Endothelial cell of umbilical vein (primary cell): ENCODE measurements around the gene PTPRT. TPM values are rescaled to one million over a fixed set of nuclear protein-coding genes. Genes with fewer than 3 reads are reported as not detected.

Experiments used
- BruUV-seq: library from RNA; stranded (reverse); fragments of 400-500 nt; replicated peaks from 2 replicates; lab custom pipeline; 2021; lab: Mats Ljungman, UMichigan
- CTCF ChIA-PET: fragments of 300-600, 350-600 bp; sonication (Branson Sonifier 250); formaldehyde crosslinking; loops from one replicate; lab custom pipeline; 2021; ENCODE audit warnings: antibody characterized with exemption, inconsistent platforms; lab: Charles Lee
- POLR2A ChIA-PET: fragments of 300-600, 350-600 bp; sonication (Branson Sonifier 250); formaldehyde crosslinking; loops from one replicate; lab custom pipeline; 2021; ENCODE audit warnings: antibody characterized with exemption, inconsistent platforms; lab: Charles Lee
- DNase-seq: peaks from one replicate; pipeline ENCODE4 v3.0.0-alpha.2; 2011; ENCODE audit warnings: low read depth, low spot score
- FAIRE-seq: peaks from 2 replicates; lab custom pipeline; 2011; peaks lifted over from hg19 to GRCh38; lab: Jason Lieb, UNC
- H2AFZ ChIP-seq: 2 replicates; pipeline ENCODE4 v1.6.0; 2012; ENCODE audit warnings: low read depth, low read length, control low read depth, inconsistent platforms
- H3K27ac ChIP-seq: 2 replicates; pipeline ENCODE4 v1.5.1; 2011; ENCODE audit warnings: low read depth, mild to moderate bottlenecking, control low read depth, low read length, moderate library complexity; ENCODE audit not compliant: insufficient read depth
- H3K27me3 ChIP-seq, 2 experiments: 2 replicates each; pipeline versions ENCODE4 v1.6.0 to v1.6.1; 2011; ENCODE audit warnings: low read length in 2 of 2, mixed read lengths in 1 of 2; ENCODE audit not compliant: control insufficient read depth in 2 of 2, insufficient read depth in 2 of 2
- H3K36me3 ChIP-seq, 2 experiments: 2 replicates in 1 of 2; 3 replicates in 1 of 2; pipeline ENCODE4 v1.5.1; 2011; ENCODE audit warnings: low read length in 2 of 2, mild to moderate bottlenecking in 1 of 2, moderate library complexity in 1 of 2; ENCODE audit not compliant: control insufficient read depth in 2 of 2, insufficient read depth in 2 of 2; ENCODE audit errors: extremely low read depth in 1 of 2
- H3K4me1 ChIP-seq: 3 replicates; pipeline ENCODE4 v1.5.1; 2011; ENCODE audit warnings: mild to moderate bottlenecking, low read length; ENCODE audit not compliant: control insufficient read depth, insufficient read depth; ENCODE audit errors: extremely low read depth
- H3K4me2 ChIP-seq: 2 replicates; pipeline ENCODE4 v1.6.1; 2011; ENCODE audit warnings: low read length, control low read depth, mixed read lengths; ENCODE audit not compliant: insufficient read depth
- H3K4me3 ChIP-seq, 3 experiments: fragments of 200-600 bp in 1 of 3; sonication (generic), shearing (Covaris generic) in 1 of 3; replicated peaks in 1 of 3; 2 replicates each; pipeline ENCODE4 v1.5.1; 2011 to 2016; ENCODE audit warnings: control low read depth in 3 of 3, low read length in 3 of 3, mild to moderate bottlenecking in 2 of 3, inconsistent platforms in 1 of 3, low read depth in 1 of 3, moderate library complexity in 1 of 3; ENCODE audit not compliant: insufficient read depth in 1 of 3
- H3K79me2 ChIP-seq: 2 replicates; pipeline ENCODE4 v1.6.0; 2012; ENCODE audit warnings: low read length, inconsistent platforms; ENCODE audit not compliant: control insufficient read depth, insufficient read depth
- H3K9ac ChIP-seq: replicated peaks from 2 replicates; pipeline ENCODE3; 2011; ENCODE audit warnings: low read length, control low read depth; ENCODE audit not compliant: insufficient read depth; ENCODE audit errors: extremely low read depth
- H3K9me1 ChIP-seq: replicated peaks from 3 replicates; pipeline ENCODE4 v1.6.0; 2011; ENCODE audit warnings: mild to moderate bottlenecking, low read length; ENCODE audit not compliant: control insufficient read depth, insufficient read depth; ENCODE audit errors: extremely low read depth
- H3K9me3 ChIP-seq: replicated peaks from 2 replicates; pipeline ENCODE4 v1.5.1; 2012; ENCODE audit warnings: low read length, inconsistent platforms; ENCODE audit not compliant: control insufficient read depth, insufficient read depth
- H4K20me1 ChIP-seq: replicated peaks from 2 replicates; pipeline ENCODE3; 2011; ENCODE audit warnings: mild to moderate bottlenecking, low read length; ENCODE audit not compliant: control insufficient read depth, insufficient read depth; ENCODE audit errors: extremely low read depth
- CTCF ChIP-seq, 2 donors: IDR thresholded peaks; 1 replicate in 1 of 2; 2 replicates in 1 of 2; pipeline ENCODE4 v1.5.1; 2011; ENCODE audit warnings: low read length in 2 of 2, mild to moderate bottlenecking in 2 of 2, moderate library complexity in 2 of 2, control low read depth in 1 of 2, inconsistent platforms in 1 of 2, low read depth in 1 of 2; ENCODE audit not compliant: insufficient read depth in 1 of 2; ENCODE audit errors: extremely low read depth in 1 of 2
- EZH2 ChIP-seq: IDR thresholded peaks from 2 replicates; pipeline ENCODE4 v1.6.1; 2012; ENCODE audit warnings: borderline replicate concordance, low read depth, mild to moderate bottlenecking, moderate library complexity, low read length, inconsistent platforms; ENCODE audit not compliant: severe bottlenecking
- FOS ChIP-seq: IDR thresholded peaks from 2 replicates; pipeline ENCODE4 v1.6.1; 2011; ENCODE audit warnings: mild to moderate bottlenecking, low read length, moderate library complexity, borderline replicate concordance; ENCODE audit not compliant: insufficient read depth
- GATA2 ChIP-seq: IDR thresholded peaks from 2 replicates; pipeline ENCODE4 v1.7.0; 2011; ENCODE audit warnings: low read depth, mild to moderate bottlenecking, moderate library complexity, mixed read lengths, low read length; ENCODE audit not compliant: insufficient read length, insufficient read depth
- JUN ChIP-seq: IDR thresholded peaks from 2 replicates; pipeline ENCODE4 v1.6.1; 2011; ENCODE audit warnings: borderline replicate concordance, low read depth; ENCODE audit not compliant: insufficient read length, insufficient read depth
- MYC ChIP-seq: IDR thresholded peaks from one replicate; pipeline ENCODE4 v1.6.1; 2011; ENCODE audit warnings: mild to moderate bottlenecking, low read depth, low read length
- POLR2A ChIP-seq: IDR thresholded peaks from 2 replicates; pipeline ENCODE4 v1.6.1; 2012; ENCODE audit warnings: low read depth, mild to moderate bottlenecking, control low read depth, low read length
- POLR2AphosphoS5 ChIP-seq: IDR thresholded peaks from 2 replicates; pipeline ENCODE4 v1.6.1; 2012; ENCODE audit warnings: low read depth, mild to moderate bottlenecking, control low read depth, low read length, moderate library complexity; ENCODE audit not compliant: insufficient read depth
- dilution Hi-C: fragments of 300-500 bp; cut with MboI; formaldehyde crosslinking; loops from one replicate; pipeline ENCODE4 v1.15.0; 2019; ENCODE audit warnings: low sequenced_read_pairs; ENCODE audit not compliant: extremely low pct_ligation_motif_present
- intact Hi-C: fragments of 100-400 bp; cut with micrococcal nuclease; formaldehyde crosslinking; loops from one replicate; pipeline ENCODE4 v1.10.0; 2022
- polyA plus RNA-seq, 4 experiments: library from polyadenylated mRNA; depleted of rRNA in 3 of 4; stranded (reverse) in 3 of 4; unstranded in 1 of 4; fragments of >200 nt; gene quantifications; 2 replicates each; pipeline versions ENCODE4 v1.2.1 to v1.2.3, GENCODE V29; 2011 to 2012; ENCODE audit warnings: missing spikeins in 1 of 4
- total RNA-seq: library from RNA; stranded (reverse); gene quantifications from 2 replicates; pipeline ENCODE4 v1.2.3, GENCODE V29; 2021

Gene PTPRT
- total and polyA plus RNA-seq, 2 donors (not counting 3 experiments of a cell fraction or from before 2014, with no cell fraction given), result not detected

- no peaks in the 10 kb centered on the region for H4K20me1 ChIP-seq
- no peak overlapping the region for H3K27ac ChIP-seq
- intact Hi-C loops (no loop called here), dilution Hi-C loops (no loop called here)
- H3K9me3 ChIP-seq, result peaks cover 2% of the 10 kb centered on the region
- no peak for DNase-seq
- H3K4me2 ChIP-seq, result no peak overlapping the region
- no peak overlapping the region for H3K9ac ChIP-seq
- no peak for TF ChIP-seq EZH2
- no peak for TF ChIP-seq POLR2AphosphoS5
- no peak for TF ChIP-seq JUN
- TF ChIP-seq GATA2, result no peak
- TF ChIP-seq FOS, result no peak
- TF ChIP-seq POLR2A, result no peak
- TF ChIP-seq CTCF (IDR thresholded peaks at IDR 0.05; ENCODE audit: extremely low read depth in 1 of 2, insufficient read depth in 1 of 2, low read depth in 1 of 2, low read length in 2 of 2), result no peak
- no peak for TF ChIP-seq MYC
- no peak overlapping the region for H3K4me3 ChIP-seq
- no TSS peak for BruUV-seq
- no peak overlapping the region for H2AFZ ChIP-seq
- H3K27me3 ChIP-seq, result no peaks in the 10 kb centered on the region
- H3K4me1 ChIP-seq, result no peaks in the 10 kb centered on the region
- H3K9me1 ChIP-seq, result no peaks in the 10 kb centered on the region
- POLR2A ChIA-PET, result no interaction called here
- FAIRE-seq, result no peak
- no peaks in the 10 kb centered on the region for H3K79me2 ChIP-seq
- CTCF ChIA-PET, result no interaction called here
- H3K36me3 ChIP-seq, result no peaks in the 10 kb centered on the region
Measured at GRCh38 chr20:42443200-42443599, 746.5 kb downstream of the PTPRT start.
